Kidney glomerular epithelial cell (primary cell): Measurements from ENCODE around the gene TBC1D4.
"Not testable (repeated sequence)": the region's sequence is repeated elsewhere in the genome, so short reads cannot be mapped to it uniquely, and the experiment has no call there.

Source experiments
- DNase-seq: peaks from one replicate; lab custom pipeline; 2025; lab: John Stamatoyannopoulos, UW

TBC1D4 gene

GRCh38 chr13:75264611-75265010, 217.4 kb downstream of the TBC1D4 start:
- no peak for DNase-seq

GRCh38 chr13:75263741-75264407, 218.1 kb downstream of the TBC1D4 start:
- peak; percentile 16 for DNase-seq

GRCh38 chr13:75258159-75258782, 223.7 kb downstream of the TBC1D4 start:
- DNase-seq, result peak; percentile 63

GRCh38 chr13:75256922-75257321, 225.0 kb downstream of the TBC1D4 start:
- DNase-seq, result no peak

GRCh38 chr13:75255653-75256052, 226.3 kb downstream of the TBC1D4 start:
- DNase-seq, result no peak

GRCh38 chr13:75255147-75255546, 226.8 kb downstream of the TBC1D4 start:
- DNase-seq, result no peak

GRCh38 chr13:75251188-75251587, 230.8 kb downstream of the TBC1D4 start:
- DNase-seq, result no peak

GRCh38 chr13:75250526-75251178, 231.3 kb downstream of the TBC1D4 start:
- DNase-seq, result peak; percentile 32

- not testable (repeated sequence) for DNase-seq
Measured at GRCh38 chr13:75245578-75245977, 236.4 kb downstream of the TBC1D4 start.

- not testable (repeated sequence) for DNase-seq
Measured at GRCh38 chr13:75240240-75240639, 241.7 kb downstream of the TBC1D4 start.

GRCh38 chr13:75236774-75237173, 245.2 kb downstream of the TBC1D4 start:
- no peak for DNase-seq
